Ascending aorta (tissue), 2 donors: ENCODE measurements around the gene GRIK2. TPM values are rescaled to one million over a fixed set of nuclear protein-coding genes. Genes with fewer than 3 reads are reported as not detected.

Source experiments
- DNase-seq, 2 donors: peaks; one replicate each; pipeline ENCODE4 v3.0.0-alpha.2; 2019; ENCODE audit warnings: low spot score in 2 of 2
- H3K27ac ChIP-seq, 2 donors: fragments of 200-600 bp; sonication (generic); one replicate each; pipeline ENCODE4 v1.5.1; 2016 to 2017; ENCODE audit warnings: mild to moderate bottlenecking in 1 of 2
- H3K27me3 ChIP-seq: fragments of 200-600 bp; sonication (generic); one replicate; pipeline ENCODE4 v1.5.1; 2017
- H3K36me3 ChIP-seq, 2 donors: fragments of 200-600 bp; sonication (generic); one replicate each; pipeline ENCODE4 v1.5.1; 2016
- H3K4me1 ChIP-seq, 2 donors: fragments of 200-600 bp; sonication (generic); one replicate each; pipeline ENCODE4 v1.5.1; 2016 to 2017; ENCODE audit warnings: mild to moderate bottlenecking in 1 of 2
- H3K4me3 ChIP-seq, 2 donors: fragments of 200-600 bp; sonication (generic); one replicate each; pipeline ENCODE4 v1.5.1; 2016 to 2017; ENCODE audit warnings: mild to moderate bottlenecking in 1 of 2
- H3K9me3 ChIP-seq, 2 donors: fragments of 200-600 bp; sonication (generic); one replicate each; pipeline ENCODE4 v1.5.1; 2016
- intact Hi-C: fragments of 100-400 bp; cut with DNase I; formaldehyde crosslinking; loops from one replicate; pipeline ENCODE4 v1.15.1; 2023
- total RNA-seq: library from RNA; depleted of rRNA; stranded (reverse); fragments of >200 nt; gene quantifications from one replicate; pipeline ENCODE4 v1.1.0, GENCODE V29; 2016
- TF ChIP-seq, protein P1 (sequence below), 3 experiments: fragments of 200-600 bp in 2 of 3; fragments of 450-650 bp in 1 of 3; sonication (generic) in 2 of 3; IDR thresholded peaks; one replicate each; pipeline ENCODE4 v1.5.1; 2016 to 2019; ENCODE audit warnings: antibody characterized with exemption in 3 of 3, mild to moderate bottlenecking in 1 of 3, moderate library complexity in 1 of 3

GRIK2 gene
- total RNA-seq, 1 donor from 2014 or later = not detected

DNA sequence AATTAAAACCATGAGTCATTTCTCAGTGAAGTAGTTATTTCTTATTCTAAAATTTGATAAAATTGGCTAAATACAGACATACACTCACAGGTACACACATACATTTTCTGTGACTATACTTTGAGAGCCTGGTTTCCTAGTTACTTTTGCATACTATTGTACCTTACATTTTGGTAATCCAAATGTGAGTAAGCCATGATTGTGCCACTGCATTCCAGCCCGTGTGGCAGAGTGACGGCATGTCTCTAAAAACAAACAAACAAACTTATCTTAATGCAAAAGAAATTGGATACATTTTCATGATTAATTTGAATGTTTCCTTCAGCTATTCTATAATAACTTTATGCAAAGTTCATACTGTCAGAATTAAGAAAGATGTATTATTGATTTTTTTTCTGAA lies 628.8 kb downstream of the GRIK2 start:
- TF ChIP-seq, protein P1, sequence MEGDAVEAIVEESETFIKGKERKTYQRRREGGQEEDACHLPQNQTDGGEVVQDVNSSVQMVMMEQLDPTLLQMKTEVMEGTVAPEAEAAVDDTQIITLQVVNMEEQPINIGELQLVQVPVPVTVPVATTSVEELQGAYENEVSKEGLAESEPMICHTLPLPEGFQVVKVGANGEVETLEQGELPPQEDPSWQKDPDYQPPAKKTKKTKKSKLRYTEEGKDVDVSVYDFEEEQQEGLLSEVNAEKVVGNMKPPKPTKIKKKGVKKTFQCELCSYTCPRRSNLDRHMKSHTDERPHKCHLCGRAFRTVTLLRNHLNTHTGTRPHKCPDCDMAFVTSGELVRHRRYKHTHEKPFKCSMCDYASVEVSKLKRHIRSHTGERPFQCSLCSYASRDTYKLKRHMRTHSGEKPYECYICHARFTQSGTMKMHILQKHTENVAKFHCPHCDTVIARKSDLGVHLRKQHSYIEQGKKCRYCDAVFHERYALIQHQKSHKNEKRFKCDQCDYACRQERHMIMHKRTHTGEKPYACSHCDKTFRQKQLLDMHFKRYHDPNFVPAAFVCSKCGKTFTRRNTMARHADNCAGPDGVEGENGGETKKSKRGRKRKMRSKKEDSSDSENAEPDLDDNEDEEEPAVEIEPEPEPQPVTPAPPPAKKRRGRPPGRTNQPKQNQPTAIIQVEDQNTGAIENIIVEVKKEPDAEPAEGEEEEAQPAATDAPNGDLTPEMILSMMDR (IDR thresholded peaks at IDR 0.05) = no peak
- Histone ChIP-seq H3K9me3 (no peaks in the 10 kb centered on the region), H3K4me3 (no peak overlapping the region), H3K36me3 (no peaks in the 10 kb centered on the region), H3K27me3 (no peaks in the 10 kb centered on the region), H3K27ac (no peak overlapping the region), H3K4me1 (no peaks in the 10 kb centered on the region)
- no peak for DNase-seq
- intact Hi-C loops = no loop called here

DNA sequence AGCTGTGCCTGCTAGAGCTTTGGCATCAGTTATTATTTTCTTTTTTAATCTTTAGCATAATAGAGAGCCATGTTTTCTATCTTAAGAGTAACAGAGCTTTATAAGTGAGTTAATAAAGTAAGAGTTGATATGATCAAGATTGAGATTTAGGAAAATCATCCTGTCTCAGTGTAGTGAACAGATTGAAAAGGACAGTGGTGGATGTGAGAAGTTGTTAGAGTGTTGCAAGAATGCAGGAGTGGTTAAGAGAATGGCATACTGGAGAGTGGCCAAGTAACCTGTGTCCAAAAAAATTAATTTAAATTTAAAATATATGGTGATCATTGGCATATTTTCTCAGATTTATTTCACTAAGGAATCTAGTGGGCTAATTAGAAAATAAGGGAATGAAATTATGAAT lies 629.3 kb downstream of the GRIK2 start:
- Histone ChIP-seq H3K36me3 (no peaks in the 10 kb centered on the region), H3K27ac (no peak overlapping the region), H3K27me3 (no peaks in the 10 kb centered on the region), H3K4me3 (no peak overlapping the region), H3K4me1 (no peaks in the 10 kb centered on the region), H3K9me3 (no peaks in the 10 kb centered on the region)
- DNase-seq = no peak
- intact Hi-C loops = no loop called here
- TF ChIP-seq, protein P1 (IDR thresholded peaks at IDR 0.05) = no peak

DNA sequence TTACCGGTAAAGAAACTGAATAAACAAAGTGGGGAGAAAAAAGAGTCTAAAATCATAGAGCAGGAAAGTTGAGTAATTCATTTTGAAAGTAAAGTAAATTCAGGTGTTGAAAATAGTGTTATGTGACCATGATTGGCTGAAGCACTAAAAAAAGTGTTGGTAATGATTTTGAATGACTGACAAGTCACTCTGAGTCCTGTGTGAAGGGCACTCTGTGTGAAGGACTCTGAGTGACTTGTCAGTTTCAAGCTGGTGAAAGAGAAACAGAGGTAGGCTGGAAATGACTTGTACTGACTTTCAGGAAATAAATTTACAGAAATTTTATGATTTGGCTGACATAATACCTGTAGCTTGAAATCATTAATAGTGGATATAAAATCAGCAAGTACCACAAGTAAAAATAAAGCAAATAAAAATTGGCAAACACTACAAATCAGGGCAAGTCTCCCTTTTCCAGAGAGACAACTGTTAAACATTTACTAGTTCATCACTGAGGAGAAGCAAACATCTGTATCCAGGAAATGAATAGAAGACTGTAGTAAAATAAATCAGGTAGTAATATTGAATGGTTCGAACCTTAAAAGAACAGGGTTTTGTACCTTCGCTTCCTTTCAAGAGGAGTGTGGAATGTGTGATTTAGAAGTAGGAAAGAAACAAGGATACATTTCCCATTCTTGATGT lies 630.6 kb downstream of the GRIK2 start:
- no peaks in the 10 kb centered on the region for H3K27me3 ChIP-seq
- no peaks in the 10 kb centered on the region for H3K36me3 ChIP-seq
- H3K4me1 ChIP-seq = no peaks in the 10 kb centered on the region
- H3K9me3 ChIP-seq = no peaks in the 10 kb centered on the region
- intact Hi-C loops = no loop called here
- TF ChIP-seq, protein P1 (IDR thresholded peaks at IDR 0.05) = no peak
- no peak overlapping the region for H3K27ac ChIP-seq
- DNase-seq = no peak
- no peak overlapping the region for H3K4me3 ChIP-seq

DNA sequence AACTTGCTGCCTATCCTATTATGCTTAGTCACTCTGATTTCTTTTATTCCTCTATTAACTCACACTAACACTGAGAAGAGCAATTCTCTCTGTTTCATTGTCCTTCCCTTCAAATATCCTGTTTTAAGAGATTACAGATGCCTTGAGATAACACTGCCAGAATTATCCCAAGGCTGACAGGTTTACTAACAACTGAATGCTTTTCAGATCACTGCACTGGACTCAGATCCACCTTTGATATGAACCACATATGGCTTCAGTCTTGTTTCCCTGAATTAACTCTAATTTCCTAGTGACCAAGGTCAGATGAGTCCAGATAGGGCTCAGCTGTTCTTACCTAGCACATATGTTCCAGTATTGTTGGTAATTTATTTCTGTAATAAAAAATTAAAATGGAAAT lies 633.1 kb downstream of the GRIK2 start:
- no peak overlapping the region for H3K4me3 ChIP-seq
- H3K9me3 ChIP-seq = no peaks in the 10 kb centered on the region
- no peaks in the 10 kb centered on the region for H3K27me3 ChIP-seq
- no peaks in the 10 kb centered on the region for H3K36me3 ChIP-seq
- no peaks in the 10 kb centered on the region for H3K4me1 ChIP-seq
- intact Hi-C loops = no loop called here
- TF ChIP-seq, protein P1 (IDR thresholded peaks at IDR 0.05) = no peak
- DNase-seq = no peak
- H3K27ac ChIP-seq = no peak overlapping the region

DNA sequence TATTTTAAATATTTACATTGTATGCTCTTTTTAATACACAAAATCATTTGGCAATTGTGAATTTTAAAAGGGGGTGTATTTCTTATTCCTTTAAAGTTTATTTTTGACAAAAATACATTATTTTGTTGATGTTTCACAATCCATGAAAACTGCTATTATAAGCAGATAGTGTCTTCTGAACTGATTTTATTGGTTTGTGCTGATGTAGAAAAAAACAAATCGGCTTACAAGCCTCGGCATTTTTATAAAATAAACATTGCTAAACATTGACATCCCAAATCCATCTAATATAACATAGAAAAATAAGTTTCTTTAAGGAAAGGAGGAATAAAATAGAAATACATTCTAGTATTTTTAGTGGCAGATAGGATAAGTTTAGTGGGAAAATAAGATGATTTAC lies 634.7 kb downstream of the GRIK2 start:
- Histone ChIP-seq H3K27ac (no peak overlapping the region), H3K4me1 (no peaks in the 10 kb centered on the region), H3K9me3 (no peaks in the 10 kb centered on the region), H3K36me3 (no peaks in the 10 kb centered on the region), H3K27me3 (no peaks in the 10 kb centered on the region), H3K4me3 (no peak overlapping the region)
- DNase-seq = no peak
- intact Hi-C loops = no loop called here
- TF ChIP-seq, protein P1 (IDR thresholded peaks at IDR 0.05) = no peak

DNA sequence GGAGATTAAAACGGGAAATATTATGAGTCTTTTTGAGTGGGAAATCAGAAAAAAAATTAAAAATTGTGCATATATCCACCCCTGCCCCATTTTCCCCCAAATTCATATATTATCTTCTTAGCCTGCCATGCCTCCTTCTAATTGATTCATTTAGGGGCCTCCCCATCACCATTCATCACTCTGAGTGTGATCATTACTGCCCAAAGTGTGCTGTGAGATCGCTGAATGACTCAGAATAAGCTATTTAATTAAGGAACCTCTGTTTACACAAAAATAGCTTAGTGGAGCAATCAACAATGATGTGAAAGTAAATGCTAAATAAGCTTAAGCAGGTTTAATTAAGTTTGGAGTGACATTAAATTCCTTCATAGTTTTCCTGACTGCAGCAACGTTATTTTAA lies 645.5 kb downstream of the GRIK2 start:
- Histone ChIP-seq H3K27ac (no peak overlapping the region), H3K27me3 (no peaks in the 10 kb centered on the region), H3K4me3 (no peak overlapping the region), H3K4me1 (no peaks in the 10 kb centered on the region), H3K36me3 (no peaks in the 10 kb centered on the region), H3K9me3 (no peaks in the 10 kb centered on the region)
- TF ChIP-seq, protein P1 (IDR thresholded peaks at IDR 0.05) = no peak
- no peak for DNase-seq
- intact Hi-C loops = no loop called here
